HG02970 (cell line): ENCODE measurements around the gene ANAPC5.
"Not testable (repeated sequence)": the region's sequence is repeated elsewhere in the genome, so short reads cannot be mapped to it uniquely, and the experiment has no call there.

Source experiments
- ATAC-seq: cut with Tn5 transposase; IDR thresholded peaks from one replicate; pipeline ENCODE4 v1.9.1; 2021; ENCODE audit warnings: mild to moderate bottlenecking, moderate library complexity, moderate number of reproducible peaks; ENCODE audit not compliant: unreplicated experiment, low FRiP score

The ANAPC5 gene

DNA sequence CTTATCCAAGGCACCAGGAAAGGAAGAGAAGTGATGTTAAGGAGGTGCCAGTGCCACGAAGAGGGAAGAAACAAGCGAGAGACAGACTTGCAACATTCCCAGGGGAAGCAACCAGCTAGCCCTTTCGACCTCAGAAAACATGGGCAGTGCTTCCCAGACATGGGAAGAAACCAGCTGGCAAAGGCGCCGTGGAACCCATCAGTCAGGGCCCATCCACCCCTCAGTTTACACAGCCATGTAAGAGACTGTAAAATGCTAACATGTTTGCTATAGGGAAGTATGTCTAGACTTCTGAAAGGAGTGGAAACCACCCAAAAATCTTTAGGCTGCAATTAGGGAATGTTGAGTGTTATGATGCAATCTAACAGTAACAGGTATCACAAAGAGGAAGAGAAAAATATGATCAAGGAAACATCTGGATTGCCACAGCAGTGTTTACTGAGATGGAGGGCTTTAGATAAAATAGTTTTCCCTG, 26.3 kb downstream of the ANAPC5 start:
- no peak for ATAC-seq

DNA sequence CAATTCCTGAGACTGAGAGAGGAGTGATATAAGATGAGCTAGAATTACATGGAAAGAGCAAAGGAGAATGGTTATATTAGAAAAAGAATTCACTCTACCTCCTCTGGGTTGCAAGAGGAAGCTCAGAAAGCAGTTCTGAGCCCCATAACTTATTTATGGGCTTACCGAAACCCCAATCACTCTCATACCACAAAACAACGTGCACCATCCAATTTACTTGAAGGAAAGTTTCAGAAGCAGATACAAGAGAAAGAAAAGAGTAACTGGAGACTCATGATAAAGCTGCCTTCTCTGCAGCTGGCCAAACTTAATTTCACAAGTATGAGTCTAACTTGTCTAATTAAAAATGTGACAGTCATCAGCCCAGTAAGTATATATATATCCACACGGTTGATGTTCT, 28.3 kb downstream of the ANAPC5 start:
- ATAC-seq = no peak

DNA sequence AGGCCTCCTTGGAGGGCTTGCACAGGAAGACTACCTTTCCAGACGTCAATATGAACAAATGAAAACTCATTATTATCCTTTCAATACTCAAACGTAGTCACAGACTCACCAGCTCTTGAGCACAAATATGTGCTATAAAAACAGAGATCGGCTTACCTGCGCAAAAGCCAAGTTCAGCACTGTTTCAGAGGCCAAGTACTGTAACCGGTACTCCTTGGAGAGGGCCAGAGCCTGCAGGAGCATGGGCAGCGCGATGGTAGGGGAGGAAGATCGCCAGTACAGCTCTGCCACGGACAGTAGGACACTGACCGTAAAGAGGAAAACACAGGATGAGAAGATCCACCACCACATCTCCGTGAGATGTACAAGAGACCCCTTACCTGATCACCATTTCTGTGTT, 34.1 kb downstream of the ANAPC5 start:
- ATAC-seq = no peak

DNA sequence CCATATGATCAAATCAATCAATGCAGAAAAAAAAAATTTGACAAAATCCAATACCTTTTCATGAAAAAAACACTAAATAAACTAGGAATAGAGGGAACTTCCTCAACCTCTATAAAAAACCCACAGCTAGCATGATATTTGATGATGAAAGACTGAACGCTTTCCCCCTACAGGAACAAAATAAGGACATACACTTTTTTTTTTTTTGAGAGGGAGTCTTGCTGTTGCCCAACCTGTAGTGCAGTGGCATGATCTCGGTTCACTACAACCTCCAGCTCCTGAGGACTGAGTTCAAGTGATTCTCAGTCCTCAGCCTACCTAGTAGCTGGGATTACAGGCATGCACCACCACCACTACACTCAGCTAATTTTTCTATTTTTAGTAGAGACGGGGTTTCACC, 37.8 kb downstream of the ANAPC5 start:
- ATAC-seq = no peak

DNA sequence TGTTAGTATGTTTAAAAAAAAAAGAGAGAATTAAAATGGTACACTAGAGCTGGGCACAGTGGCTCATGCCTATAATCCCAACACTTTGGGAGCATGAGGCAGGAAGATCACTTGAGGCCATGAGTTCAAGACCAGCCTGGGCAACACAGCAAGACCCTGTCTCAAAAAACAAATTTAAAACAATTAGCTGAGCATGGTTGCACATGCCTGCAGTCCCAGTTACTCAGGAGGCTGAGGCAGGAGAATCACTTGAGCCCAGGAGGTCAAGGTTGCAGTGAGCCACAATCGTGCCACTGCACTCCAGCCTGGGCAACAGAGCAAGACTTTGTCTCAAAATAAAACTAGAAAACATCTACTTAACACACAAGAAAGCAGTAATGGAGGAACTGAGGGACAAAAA, 42.0 kb downstream of the ANAPC5 start:
- not testable (repeated sequence) for ATAC-seq

DNA sequence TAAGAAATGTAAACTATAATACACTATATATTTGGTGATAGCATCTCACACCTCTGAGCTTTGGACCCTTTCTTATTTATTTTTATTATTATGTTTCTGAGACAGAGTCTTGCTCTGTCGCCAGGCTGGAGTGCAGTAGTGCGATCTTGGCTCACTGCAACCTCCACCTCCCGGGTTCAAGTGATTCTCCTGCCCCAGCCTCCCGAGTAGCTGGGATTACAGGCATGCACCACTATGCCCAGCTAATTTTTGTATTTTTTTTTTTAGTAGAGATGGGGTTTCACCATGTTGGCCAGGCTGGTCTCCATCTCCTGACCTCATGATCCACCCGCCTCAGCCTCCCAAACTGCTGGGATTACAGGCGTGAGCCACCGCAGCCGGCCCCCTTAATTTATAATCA, 44.8 kb downstream of the ANAPC5 start:
- not testable (repeated sequence) for ATAC-seq

DNA sequence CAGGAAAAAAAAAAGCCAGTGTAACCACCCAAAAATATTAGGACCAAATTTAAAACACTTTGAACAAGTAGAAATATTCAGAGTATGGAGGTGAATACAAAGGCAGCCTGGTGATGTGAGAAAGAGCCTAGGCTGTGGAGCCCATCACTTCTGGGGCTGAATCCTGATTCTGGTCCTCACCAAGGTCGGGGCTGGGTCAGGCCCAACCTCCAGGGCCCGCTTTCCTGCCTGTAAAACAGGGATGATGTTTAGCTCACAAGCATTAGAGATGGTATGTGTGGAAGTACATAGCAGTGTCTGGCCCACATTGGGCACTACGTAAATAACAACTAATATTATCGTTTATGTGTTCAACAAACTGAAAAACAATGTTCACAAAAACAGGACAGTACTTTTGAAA, 47.9 kb downstream of the ANAPC5 start:
- ATAC-seq = no peak

DNA sequence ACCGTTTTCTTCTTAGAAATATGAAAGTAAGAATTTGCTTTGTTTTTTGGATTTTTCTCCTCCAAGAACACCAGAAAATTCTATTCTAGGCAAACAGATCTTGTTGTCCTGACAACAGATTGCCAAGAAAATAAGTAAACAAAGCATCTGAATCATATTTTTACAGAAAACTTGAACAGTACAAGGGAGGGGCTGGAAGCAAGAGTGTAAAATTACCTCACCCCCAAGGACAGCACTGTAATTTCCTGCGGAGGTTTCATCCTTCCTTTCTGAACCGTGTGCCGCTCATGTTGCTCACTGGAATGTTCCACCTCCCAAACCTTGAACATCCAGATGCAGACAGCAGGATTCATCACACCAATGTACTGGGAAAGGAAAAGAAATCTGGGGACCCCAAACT, 50.3 kb downstream of the ANAPC5 start:
- ATAC-seq = no peak

DNA sequence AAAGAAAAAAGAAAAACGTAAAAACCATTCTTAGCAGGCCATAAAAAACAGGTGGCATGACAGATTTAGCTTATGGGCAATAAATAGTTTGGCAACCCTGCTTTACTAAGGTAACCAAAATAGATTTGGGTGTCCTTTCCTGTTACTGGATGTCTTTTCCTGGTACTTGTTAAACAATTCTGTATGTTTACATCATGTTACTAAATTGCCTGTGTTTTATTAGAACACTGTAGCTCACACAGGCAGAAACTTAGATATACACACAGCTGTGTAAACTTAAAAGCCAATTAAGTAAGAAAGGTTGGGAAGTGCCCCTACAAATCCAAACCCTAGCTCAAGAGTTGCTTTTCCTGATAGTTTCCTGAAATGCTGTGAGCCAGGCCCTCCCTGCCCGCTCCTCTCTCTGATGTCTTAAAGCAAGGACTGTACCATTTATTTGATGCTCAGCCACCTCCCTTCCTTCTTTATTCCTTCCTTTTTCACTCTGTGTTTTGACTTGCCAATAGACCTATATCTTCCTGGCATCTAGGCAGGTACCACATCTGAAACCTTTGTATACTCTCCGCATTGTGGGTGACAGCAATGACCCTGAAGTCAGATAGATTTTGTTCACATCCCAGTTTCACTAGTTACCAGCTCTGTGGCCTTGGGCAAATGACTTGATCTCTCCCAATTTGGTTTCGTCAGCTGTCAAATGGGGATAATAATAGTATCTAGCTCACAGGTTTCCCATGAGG, 52.0 kb downstream of the ANAPC5 start:
- no peak for ATAC-seq

DNA sequence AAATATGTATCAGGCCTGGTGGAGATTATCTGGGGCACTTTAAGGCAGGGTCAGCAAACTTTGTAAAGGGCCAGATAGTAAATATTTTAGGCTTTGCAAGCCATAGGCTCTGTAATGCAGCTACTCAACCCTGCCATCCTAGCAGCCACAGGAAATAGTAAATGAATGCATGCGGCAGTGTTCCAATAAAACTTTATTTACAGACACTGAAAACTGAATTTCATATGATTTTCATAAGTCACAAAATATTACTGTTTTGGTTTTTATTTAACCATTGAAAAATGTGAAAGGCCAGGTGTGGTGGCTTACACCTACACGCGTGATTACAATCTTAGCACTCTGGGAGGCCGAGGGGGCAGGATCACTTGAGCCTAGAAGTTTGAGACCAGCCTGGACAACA, 52.5 kb downstream of the ANAPC5 start:
- no peak for ATAC-seq

DNA sequence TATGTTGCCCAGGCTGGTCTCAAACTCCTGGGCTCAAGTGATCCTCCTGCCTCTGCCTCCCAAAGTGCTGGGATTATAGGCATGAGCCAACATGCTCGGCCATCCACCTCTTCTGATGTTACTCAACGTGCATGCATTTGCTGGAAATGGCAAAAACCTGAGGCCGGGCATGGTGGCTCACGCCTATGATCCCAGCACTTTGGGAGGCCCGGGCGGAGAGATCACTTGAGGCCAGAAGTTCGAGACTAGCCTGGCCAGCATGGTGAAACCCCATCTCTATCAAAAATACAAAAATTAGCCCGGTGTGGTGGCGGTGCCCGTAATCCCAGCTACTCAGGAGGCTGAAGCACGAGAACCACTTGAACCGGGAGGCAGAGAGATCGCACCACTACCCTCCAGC, 53.8 kb downstream of the ANAPC5 start:
- ATAC-seq = not testable (repeated sequence)

DNA sequence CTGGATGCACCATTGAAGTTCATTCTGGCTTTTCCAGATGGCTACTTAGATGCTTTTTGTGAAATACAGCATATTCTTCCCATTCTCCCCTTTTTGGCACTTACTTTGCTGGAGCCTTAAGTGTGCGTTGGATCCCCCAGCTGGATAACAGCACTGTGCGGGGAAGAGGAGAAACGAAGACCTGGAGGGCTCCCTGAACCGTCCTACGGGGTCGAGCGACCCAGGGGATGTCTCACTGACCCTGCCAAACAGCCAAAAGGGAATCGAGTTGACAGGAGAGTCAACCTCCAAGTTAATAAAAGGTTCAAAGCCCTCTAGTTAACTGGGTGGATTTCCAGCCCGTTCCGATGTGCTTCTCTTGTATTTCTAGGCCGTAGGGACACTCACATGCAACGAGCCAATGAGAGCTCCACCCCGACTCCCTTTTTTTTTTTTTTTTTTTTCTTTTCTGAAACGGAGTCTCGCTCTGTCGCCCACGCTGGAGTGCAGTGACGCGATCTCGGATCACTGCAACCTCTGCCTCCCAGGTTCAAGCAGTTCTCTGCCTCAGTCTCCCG, 54.7 kb downstream of the ANAPC5 start:
- ATAC-seq = no peak

DNA sequence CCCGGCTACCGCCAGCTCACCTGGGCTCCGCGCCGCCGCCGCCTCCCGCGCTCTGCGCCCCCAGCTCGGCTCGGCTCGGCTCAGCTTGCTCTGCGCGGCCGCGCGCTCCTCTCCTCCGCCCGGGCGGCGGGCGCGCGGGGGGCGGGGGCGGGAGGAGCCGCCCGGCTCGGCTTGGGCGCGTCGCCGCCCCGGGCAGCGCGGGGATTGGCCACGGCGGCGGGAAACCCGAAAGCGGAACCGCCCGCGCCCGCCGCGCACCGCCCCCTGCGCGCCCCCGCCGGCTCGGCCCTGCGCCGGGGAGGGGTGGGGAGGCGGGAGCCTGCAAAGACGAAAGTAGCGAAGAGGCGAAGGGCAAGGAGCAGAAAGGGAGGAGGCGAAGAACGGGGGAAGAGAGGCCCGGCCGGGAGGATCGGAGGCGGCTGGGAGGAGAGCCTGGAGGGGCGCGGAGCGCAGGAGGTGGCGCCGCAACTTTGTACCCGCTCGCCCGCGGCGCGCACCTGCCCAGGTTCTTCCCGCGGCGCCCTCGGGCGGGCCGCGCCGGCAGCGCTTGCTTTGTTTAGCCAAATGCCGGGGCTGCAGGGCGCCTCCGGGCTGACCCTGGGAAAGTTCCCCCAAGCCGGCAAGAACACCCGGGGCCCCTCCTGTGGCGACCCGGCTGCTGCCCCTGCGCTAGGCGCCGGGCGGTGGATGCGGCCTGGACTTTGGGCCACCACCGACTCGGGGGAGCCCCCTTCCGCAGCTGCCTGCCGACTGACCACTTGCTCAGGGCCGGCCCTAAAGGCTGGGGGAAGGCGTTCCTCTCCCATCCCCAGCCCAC, 55.4 kb downstream of the ANAPC5 start, which contains the start of gene CAMKK2:
Gene CAMKK2, minus strand, starts transcription at position 92 of the 817 bp plus-strand sequence. CDS start 22,183 bp downstream, outside the sequence.
- ATAC-seq = peak; percentile 76

DNA sequence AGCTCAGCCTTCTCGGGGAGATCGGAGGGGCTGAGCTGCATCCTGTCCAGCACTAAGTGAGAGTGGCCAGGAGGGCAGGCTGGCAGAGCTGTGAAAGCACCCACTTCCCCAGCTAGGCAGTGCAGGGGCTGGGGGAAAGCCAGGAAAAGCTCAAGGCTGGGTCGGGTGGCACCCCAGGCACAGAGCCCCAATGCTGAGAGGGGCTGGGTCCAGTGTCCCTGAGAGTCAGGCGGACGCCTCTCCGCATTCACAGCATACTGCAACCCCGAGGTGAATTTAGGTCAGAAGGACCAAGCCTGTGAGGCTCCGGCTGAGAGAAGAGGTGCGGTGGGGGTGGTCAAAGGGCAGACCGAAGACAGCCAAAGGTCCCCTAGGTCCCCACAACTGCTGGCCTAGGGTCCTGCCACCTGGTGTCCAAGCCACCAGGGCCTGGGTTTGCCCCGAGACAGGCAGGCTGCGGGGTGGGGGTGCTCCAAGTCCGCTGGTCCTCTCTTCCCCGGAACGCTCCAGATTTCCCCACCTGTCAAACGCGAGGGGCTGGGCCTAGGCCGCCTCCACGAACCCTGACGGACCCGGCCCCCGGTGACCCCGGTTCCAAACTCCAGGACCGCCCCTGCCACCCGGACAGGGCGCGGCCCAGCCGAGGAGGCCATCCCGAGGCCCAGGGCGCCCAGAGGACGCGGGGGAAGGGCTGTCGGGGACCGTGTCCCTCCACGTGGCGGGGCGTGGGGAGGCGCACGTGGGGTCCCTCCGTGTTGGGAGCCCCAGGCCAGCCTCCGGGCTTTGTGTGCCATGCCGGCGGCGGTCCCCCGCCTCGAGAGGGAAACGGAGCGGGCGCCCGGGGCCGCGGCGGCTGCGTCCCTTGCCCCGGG, 56.2 kb downstream of the ANAPC5 start:
- ATAC-seq = peak; percentile 34

DNA sequence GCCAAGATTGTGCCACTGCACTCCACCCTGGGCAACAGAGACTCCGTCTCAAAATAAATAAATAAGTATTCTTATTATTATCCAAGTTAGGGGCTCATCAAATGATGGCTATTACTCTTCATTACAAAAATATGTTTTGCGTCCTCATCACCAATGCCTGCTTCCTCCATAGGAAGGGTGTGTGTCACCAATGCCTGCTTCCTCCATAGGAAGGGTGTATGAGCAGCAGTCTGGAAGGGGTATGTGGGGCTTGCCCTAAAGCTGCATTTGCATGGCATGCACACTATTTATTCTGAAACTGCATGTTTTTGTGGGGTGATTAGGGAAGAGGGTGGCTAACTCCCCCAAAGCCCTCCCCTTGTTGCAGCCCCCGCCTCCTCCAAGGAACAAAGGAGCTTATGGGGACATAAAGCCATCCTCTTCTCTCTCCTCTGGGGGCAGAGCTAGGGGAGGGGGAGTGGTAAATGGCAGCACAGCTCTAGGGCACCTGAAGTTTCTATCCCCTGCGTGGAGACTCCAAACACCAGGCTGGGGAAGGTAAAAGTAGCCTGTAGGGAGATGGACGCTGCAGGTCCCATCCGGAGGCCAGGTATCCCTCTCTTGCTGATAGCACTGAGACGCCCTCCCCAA, 57.0 kb downstream of the ANAPC5 start:
- no peak for ATAC-seq

DNA sequence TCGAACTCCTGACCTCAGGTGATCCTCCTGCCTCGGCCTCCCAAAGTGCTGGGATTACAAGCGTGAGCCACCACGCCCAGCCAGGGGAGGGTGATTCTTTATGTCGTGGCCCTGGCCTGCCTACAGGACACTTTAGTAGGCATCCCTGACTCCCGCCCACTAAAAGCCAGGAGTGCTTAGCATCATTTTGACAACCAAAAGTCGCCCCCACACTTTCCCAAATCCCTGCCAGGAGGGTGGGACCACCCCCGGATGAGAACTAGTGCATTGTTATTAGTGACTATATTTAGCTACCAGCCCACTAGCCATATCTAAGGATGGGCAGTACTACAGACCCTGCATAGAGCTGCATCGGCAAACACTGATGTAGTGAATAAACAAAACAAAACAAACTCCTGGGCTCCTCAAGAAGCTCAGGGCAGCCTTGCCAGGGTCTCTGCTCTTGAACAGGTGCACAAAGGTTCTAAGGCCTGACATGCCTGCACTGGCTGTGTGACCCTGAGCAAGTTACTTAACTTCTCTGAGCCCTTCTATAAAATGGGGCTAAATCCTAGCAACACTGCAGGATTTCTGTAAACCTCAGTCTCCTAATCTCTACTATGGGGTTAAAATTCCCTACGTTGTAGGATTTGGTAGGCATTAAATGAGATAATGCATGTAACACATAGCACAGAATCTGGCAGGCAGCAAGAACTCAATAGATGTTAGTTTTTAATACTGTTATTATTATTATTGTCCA, 57.9 kb downstream of the ANAPC5 start:
- ATAC-seq = no peak

DNA sequence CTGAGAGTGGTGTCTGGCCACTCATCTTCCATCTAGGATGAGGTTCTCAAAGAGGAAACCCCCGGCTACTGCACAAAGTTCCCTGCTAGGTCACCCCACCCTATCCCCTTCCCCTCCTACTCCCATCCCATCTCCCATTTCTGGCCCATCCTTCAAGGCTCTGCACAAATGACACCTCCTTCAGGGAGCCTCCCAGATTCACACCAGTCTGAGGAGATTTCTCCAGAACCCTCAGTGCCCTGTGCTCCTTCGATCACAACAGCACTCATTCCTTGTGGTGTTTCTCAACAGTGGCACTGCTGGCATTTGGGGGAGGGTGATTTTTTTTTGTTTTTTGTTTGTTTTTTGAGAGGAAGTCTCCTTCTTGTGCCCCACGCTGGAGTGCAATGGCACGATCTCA, 58.6 kb downstream of the ANAPC5 start:
- no peak for ATAC-seq

DNA sequence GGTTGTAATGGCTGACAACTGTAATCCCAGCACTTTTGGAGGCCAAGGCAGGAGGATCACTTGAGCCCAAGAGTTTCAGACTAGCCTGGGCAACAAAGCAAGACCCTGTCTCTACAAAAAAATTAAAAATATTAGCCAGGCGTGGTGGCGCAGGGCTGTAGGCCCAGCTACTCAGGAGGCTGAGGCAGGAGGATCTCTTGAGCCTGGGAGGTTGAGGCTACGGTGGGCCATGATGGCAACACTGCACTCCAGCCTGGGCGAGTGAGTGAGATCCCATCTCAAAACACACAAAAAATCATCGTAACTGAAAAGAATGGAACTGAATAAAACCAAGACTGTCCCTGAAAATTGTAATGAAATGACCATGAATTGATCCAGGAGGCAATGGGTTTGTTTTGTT, 61.8 kb downstream of the ANAPC5 start:
- ATAC-seq = no peak

DNA sequence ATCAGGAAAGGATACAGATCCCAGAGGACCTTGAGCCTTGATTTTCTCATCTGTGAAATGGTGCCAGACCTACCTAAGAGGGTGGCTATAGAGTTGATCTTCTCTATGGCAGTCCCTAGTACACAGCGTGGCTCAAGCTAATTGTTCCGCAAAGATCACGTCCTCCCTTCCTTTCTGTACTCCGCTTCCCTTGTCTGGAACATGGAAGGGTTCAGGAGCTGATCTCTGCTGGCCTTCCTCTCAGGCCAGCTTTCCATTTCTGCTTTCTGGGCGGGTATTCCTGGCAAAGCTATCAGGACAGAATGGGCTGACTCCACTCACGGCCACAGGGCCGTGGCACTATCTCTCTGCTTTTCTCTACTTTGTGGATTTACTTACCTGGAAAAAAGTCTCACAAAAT, 62.2 kb downstream of the ANAPC5 start:
- ATAC-seq = no peak
